HEK293T (cell line): ENCODE results near the gene TEAD1.

ENCODE experiments used
- BHLHE40 ChIP-seq: fragments of 450-650 bp; IDR thresholded peaks from 2 replicates; pipeline ENCODE4 v1.6.1; 2016; ENCODE audit warnings: mild to moderate bottlenecking, moderate library complexity, borderline replicate concordance
- ELF4 ChIP-seq: fragments of 450-650 bp; IDR thresholded peaks from 2 replicates; pipeline ENCODE4 v1.6.1; 2017; ENCODE audit warnings: antibody characterized with exemption
- FOXA1 ChIP-seq: fragments of 450-650 bp; IDR thresholded peaks from 2 replicates; pipeline ENCODE4 v1.6.1; 2016; ENCODE audit warnings: mild to moderate bottlenecking
- FOXK2 ChIP-seq: fragments of 450-650 bp; IDR thresholded peaks from 2 replicates; pipeline ENCODE4 v1.6.1; 2016; ENCODE audit warnings: mild to moderate bottlenecking
- FOXM1 ChIP-seq: fragments of 450-650 bp; IDR thresholded peaks from 2 replicates; pipeline ENCODE4 v1.6.1; 2017; ENCODE audit warnings: mild to moderate bottlenecking, borderline replicate concordance
- NFRKB ChIP-seq: fragments of 450-650 bp; IDR thresholded peaks from 2 replicates; pipeline ENCODE4 v1.6.1; 2016; ENCODE audit warnings: mild to moderate bottlenecking, moderate library complexity
- SUZ12 ChIP-seq: fragments of 450-650 bp; IDR thresholded peaks from 2 replicates; pipeline ENCODE4 v1.6.1; 2016; ENCODE audit warnings: mild to moderate bottlenecking
- TARDBP ChIP-seq: fragments of 450-650 bp; IDR thresholded peaks from 2 replicates; pipeline ENCODE4 v1.6.1; 2016

DNA sequence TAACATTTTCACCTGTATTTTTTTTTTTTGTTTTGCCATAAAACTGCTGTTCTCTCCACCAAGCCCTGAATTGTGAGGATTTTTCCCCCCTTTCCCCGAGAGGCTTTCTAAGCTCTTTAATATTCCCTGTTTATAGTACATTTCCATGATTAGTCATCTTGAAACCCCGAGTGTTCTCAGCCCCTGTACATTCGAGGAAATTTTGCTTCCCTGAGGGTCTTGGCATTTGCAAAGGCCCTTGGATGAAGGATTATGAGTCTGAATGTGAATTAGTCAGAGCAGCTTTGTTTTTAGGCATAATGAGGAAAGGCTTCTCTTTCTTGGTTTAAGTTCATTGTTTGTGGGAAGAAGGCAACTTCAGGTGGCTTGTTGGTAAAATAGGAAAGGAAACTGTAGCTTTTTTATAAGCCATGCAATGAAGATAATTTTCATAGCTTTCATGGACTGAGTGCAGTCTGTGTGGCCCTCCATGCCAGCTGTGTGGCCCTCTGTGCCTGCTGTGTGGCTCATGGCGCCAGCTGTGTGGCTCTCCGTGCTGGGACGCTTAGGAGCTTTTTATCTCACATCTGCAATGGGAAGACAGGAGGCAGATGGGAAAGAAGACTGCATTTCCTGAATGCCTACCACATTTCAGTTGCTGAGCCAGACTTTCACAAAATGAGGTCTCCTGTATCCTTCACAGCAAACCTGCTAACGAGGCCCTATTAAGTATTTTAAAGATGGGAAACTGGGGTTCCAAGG is 129.0 kb downstream of the TEAD1 start:
- TF ChIP-seq FOXA1: no peak
- TF ChIP-seq SUZ12: no peak
- TF ChIP-seq FOXK2: no peak
- no peak for TF ChIP-seq BHLHE40
- TF ChIP-seq FOXM1: no peak
- no peak for TF ChIP-seq TARDBP
- TF ChIP-seq NFRKB: no peak
- no peak for TF ChIP-seq ELF4
